Activated naive CD8-positive, alpha-beta T cell treated with anti-CD3 and anti-CD28 coated beads, Interleukin-2, amount 10 ng/mL, durations not matched to agents 7 days and 5 days (primary cell): ENCODE results near the gene CD44. TPM values are rescaled to one million over a fixed set of nuclear protein-coding genes. Genes with fewer than 3 reads are reported as not detected.

Source experiments
- ATAC-seq: fragments of 150-1000 bp; cut with Tn5 transposase; one replicate; pipeline ENCODE4 v1.10.0; 2021; ENCODE audit warnings: low read depth, moderate library complexity
- POLR2A ChIA-PET: fragments of 350-600 bp; sonication (Branson Sonifier 250); formaldehyde crosslinking; loops from one replicate; lab custom pipeline; 2021; ENCODE audit warnings: antibody characterized with exemption; lab: Charles Lee
- DNase-seq: peaks from one replicate; pipeline ENCODE4 v3.0.0; 2021
- H3K27ac Mint-ChIP-seq: one replicate; pipeline ENCODE4 v1.8.0; 2022; ENCODE audit warnings: mild to moderate bottlenecking, mixed read lengths
- H3K27me3 Mint-ChIP-seq: one replicate; pipeline ENCODE4 v1.8.0; 2022; ENCODE audit warnings: mild to moderate bottlenecking, moderate library complexity, mixed read lengths
- H3K36me3 Mint-ChIP-seq: one replicate; pipeline ENCODE4 v1.8.0; 2021; ENCODE audit warnings: mild to moderate bottlenecking, mixed read lengths
- H3K4me1 Mint-ChIP-seq: one replicate; pipeline ENCODE4 v1.8.0; 2021; ENCODE audit warnings: mixed read lengths
- H3K4me3 Mint-ChIP-seq: one replicate; pipeline ENCODE4 v1.8.0; 2022; ENCODE audit warnings: mild to moderate bottlenecking, moderate library complexity, mixed read lengths
- H3K9me3 Mint-ChIP-seq: one replicate; pipeline ENCODE4 v1.8.0; 2021; ENCODE audit warnings: mixed read lengths
- total RNA-seq, 2 experiments: library from RNA; stranded (reverse); gene quantifications; one replicate each; pipeline ENCODE4 v1.2.3, GENCODE V29; 2021

Gene CD44
- total RNA-seq, 2 experiments from 2014 or later: 551 to 555 TPM

- peaks cover 70% of the 10 kb centered on the region for H3K36me3 Mint-ChIP-seq
- H3K4me1 Mint-ChIP-seq: peaks cover 85% of the 10 kb centered on the region
- H3K4me3 Mint-ChIP-seq: peak overlapping the region; percentile 80
- POLR2A ChIA-PET: interaction anchor here (0.9 to 6.0 kb wide), 9 partner anchors 8 to 138 kb away, joined by 3 to 57 read pairs (median 7); no protein-coding TSS in a partner anchor
- H3K27me3 Mint-ChIP-seq: no peaks in the 10 kb centered on the region
- peak overlapping the region; percentile 90 for H3K27ac Mint-ChIP-seq
- H3K9me3 Mint-ChIP-seq: peaks cover 1% of the 10 kb centered on the region
- ATAC-seq: peak; percentile 24
- no peak for DNase-seq
Observed at GRCh38 chr11:35146711-35147110, 7.7 kb downstream of the CD44 start.

DNA sequence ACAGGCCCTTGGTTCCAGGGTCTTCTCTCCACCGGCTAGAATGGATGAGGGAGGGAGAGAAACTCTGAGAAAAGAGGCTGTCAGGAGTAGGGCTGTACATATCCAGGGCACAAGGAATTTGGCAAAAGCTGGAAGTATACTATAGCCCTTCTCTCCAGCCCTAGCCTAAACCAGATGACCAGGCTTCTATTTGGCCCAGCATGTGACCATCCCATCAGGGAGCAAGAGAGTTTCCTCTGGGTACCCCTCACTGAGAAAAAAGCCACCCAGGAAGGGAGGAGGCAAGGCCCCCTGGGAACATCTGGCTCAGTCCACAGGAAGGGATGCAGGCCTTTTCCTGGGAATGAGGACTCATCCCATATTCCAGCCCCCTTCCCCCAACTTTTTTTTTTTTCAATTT lies 8.3 kb downstream of the CD44 start:
- Mint-ChIP-seq H3K9me3 (peaks cover 1% of the 10 kb centered on the region), H3K27me3 (no peaks in the 10 kb centered on the region), H3K36me3 (peaks cover 73% of the 10 kb centered on the region), H3K4me1 (peaks cover 86% of the 10 kb centered on the region), H3K27ac (peak overlapping the region; percentile 90), H3K4me3 (no peak overlapping the region)
- DNase-seq: no peak
- no peak for ATAC-seq
- POLR2A ChIA-PET: interaction anchor here (1.0 to 6.0 kb wide), 9 partner anchors 8 to 138 kb away, joined by 3 to 57 read pairs (median 7); no protein-coding TSS in a partner anchor

DNA sequence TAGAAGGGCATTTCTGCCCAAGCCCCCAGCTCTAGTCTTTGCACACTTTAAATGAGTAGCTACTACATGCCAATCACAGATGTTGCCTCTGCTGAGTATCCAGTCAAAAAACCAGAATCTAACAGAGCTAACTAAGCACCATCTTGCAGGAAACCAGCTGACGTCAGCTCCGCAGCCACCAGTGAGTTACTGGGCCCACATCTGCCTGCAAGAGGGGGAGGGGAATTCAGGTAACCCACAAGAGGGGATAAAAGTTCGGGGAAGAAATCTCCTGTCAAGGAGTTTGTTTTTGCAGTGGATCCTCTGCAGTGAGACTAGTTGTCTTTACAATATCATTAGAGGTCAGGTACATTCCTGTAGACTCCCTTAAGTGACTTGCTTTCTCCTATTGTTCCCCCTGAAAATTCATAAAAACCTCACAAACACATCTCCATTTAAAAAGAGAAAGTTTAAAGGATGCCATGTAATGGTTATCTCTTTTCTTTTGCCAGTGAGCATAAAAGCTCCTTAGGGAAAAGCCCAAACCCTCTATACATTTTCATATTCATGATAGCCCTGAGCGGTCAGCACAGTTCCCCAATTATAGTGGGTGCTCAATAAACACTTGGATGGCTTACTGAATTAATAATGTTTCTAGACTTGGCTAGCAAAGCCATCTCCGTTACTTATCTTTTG lies 9.3 kb downstream of the CD44 start:
- peak overlapping the region; percentile 63 for H3K4me3 Mint-ChIP-seq
- H3K27ac Mint-ChIP-seq: peak overlapping the region; percentile 86
- POLR2A ChIA-PET: interaction anchor here (1.0 to 6.0 kb wide), 5 partner anchors 9 to 26 kb away, joined by 3 to 57 read pairs (median 10); partner anchors contain the start of gene CD44
- H3K9me3 Mint-ChIP-seq: peaks cover 4% of the 10 kb centered on the region
- H3K4me1 Mint-ChIP-seq: peaks cover 88% of the 10 kb centered on the region
- ATAC-seq: no peak
- peaks cover 81% of the 10 kb centered on the region for H3K36me3 Mint-ChIP-seq
- DNase-seq: no peak
- no peaks in the 10 kb centered on the region for H3K27me3 Mint-ChIP-seq

DNA sequence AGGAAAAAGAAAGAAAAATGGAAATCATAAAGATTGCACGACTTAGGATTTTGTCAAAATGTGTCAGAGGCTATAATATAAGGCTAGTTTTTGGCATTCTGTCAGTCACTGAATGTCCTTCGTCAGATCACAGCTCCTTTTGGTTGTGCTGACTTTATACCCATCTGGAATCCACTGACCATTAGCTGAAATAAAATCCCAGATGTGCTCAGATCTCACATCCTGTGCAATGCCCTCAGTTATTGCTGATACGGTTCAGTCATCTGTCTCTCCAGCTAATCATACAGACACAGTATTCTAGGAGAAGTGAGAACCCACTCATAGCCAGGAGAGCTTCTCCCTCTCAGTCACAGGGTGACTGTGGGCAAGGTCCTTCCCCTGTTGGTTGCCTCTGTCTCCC lies 11.5 kb downstream of the CD44 start:
- H3K27me3 Mint-ChIP-seq: no peaks in the 10 kb centered on the region
- peaks cover 86% of the 10 kb centered on the region for H3K4me1 Mint-ChIP-seq
- H3K4me3 Mint-ChIP-seq: no peak overlapping the region
- peaks cover 90% of the 10 kb centered on the region for H3K36me3 Mint-ChIP-seq
- ATAC-seq: no peak
- DNase-seq: no peak
- peaks cover 4% of the 10 kb centered on the region for H3K9me3 Mint-ChIP-seq
- POLR2A ChIA-PET: interaction anchor here (0.6 to 6.0 kb wide), 6 partner anchors 9 to 137 kb away, joined by 4 to 57 read pairs (median 5); partner anchors contain the start of gene CD44
- H3K27ac Mint-ChIP-seq: peak overlapping the region; percentile 0

DNA sequence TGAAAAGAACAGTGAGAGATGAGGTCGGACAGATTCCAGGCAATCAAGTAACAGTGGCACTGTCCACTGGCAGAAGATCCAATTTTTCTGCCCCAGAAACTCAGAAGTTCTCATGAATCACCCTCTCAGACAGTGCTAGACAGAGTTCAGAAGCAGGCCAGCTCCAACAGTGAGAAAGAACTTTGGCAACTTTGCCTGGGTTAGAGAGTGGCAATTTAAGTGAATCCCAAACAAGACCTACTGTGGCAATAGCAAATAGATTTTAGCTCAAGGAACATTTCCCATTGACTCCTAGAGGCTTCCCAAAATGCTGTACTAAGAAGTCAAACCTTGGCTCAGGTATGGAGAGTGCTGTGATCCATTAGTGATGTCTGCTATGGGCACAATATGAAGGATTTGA lies 12.3 kb downstream of the CD44 start:
- peaks cover 4% of the 10 kb centered on the region for H3K9me3 Mint-ChIP-seq
- DNase-seq (no peak), ATAC-seq (no peak)
- peaks cover 85% of the 10 kb centered on the region for H3K4me1 Mint-ChIP-seq
- peak overlapping the region; percentile 0 for H3K27ac Mint-ChIP-seq
- H3K27me3 Mint-ChIP-seq: no peaks in the 10 kb centered on the region
- peaks cover 87% of the 10 kb centered on the region for H3K36me3 Mint-ChIP-seq
- POLR2A ChIA-PET: interaction anchor here (0.9 to 1.8 kb wide), 3 partner anchors 9 to 26 kb away, joined by 4 to 5 read pairs (median 5); no protein-coding TSS in a partner anchor
- no peak overlapping the region for H3K4me3 Mint-ChIP-seq

- POLR2A ChIA-PET: interaction anchor here (1.1 to 1.8 kb wide), 3 partner anchors 8 to 25 kb away, joined by 5 to 6 read pairs (median 5); partner anchors contain the start of gene CD44
- Mint-ChIP-seq H3K27ac (peak overlapping the region; percentile 3), H3K36me3 (peaks cover 82% of the 10 kb centered on the region), H3K9me3 (peaks cover 4% of the 10 kb centered on the region), H3K4me1 (peaks cover 85% of the 10 kb centered on the region), H3K4me3 (no peak overlapping the region), H3K27me3 (no peaks in the 10 kb centered on the region)
- ATAC-seq (no peak), DNase-seq (no peak)
Observed at GRCh38 chr11:35151683-35152280, 12.8 kb downstream of the CD44 start.

GRCh38 chr11:35152575-35152974 lies 13.6 kb downstream of the CD44 start:
- H3K27me3 Mint-ChIP-seq: no peaks in the 10 kb centered on the region
- H3K4me3 Mint-ChIP-seq: peak overlapping the region; percentile 24
- peaks cover 4% of the 10 kb centered on the region for H3K9me3 Mint-ChIP-seq
- H3K4me1 Mint-ChIP-seq: peaks cover 84% of the 10 kb centered on the region
- H3K36me3 Mint-ChIP-seq: peaks cover 80% of the 10 kb centered on the region
- no peak for ATAC-seq
- no peak for DNase-seq
- POLR2A ChIA-PET: interaction anchor here (1.1 kb wide), 1 partner anchor 13 kb away, joined by 6 read pairs; the partner anchor contains the start of gene CD44
- H3K27ac Mint-ChIP-seq: peak overlapping the region; percentile 6

GRCh38 chr11:35153280-35153679 lies 14.3 kb downstream of the CD44 start:
- POLR2A ChIA-PET: no interaction called here

GRCh38 chr11:35154952-35155351 lies 16.0 kb downstream of the CD44 start:
- H3K36me3 Mint-ChIP-seq: peaks cover 58% of the 10 kb centered on the region
- H3K4me3 Mint-ChIP-seq: peak overlapping the region; percentile 14
- peaks cover 3% of the 10 kb centered on the region for H3K9me3 Mint-ChIP-seq
- no peak for ATAC-seq
- H3K27ac Mint-ChIP-seq: peak overlapping the region; percentile 53
- no peaks in the 10 kb centered on the region for H3K27me3 Mint-ChIP-seq
- POLR2A ChIA-PET: interaction anchor here (0.6 to 1.3 kb wide), 8 partner anchors 9 to 95 kb away, joined by 3 to 9 read pairs (median 3); no protein-coding TSS in a partner anchor
- H3K4me1 Mint-ChIP-seq: peaks cover 84% of the 10 kb centered on the region
- no peak for DNase-seq

More at GRCh38 chr11:35153280-35153679, 14.3 kb downstream of the CD44 start:
- no peak for DNase-seq
- H3K36me3 Mint-ChIP-seq: peaks cover 74% of the 10 kb centered on the region
- no peak for ATAC-seq
- no peak overlapping the region for H3K27ac Mint-ChIP-seq
- peaks cover 4% of the 10 kb centered on the region for H3K9me3 Mint-ChIP-seq
- no peak overlapping the region for H3K4me3 Mint-ChIP-seq
- peaks cover 84% of the 10 kb centered on the region for H3K4me1 Mint-ChIP-seq
- H3K27me3 Mint-ChIP-seq: no peaks in the 10 kb centered on the region

GRCh38 chr11:35155677-35156076 lies 16.7 kb downstream of the CD44 start:
- Mint-ChIP-seq H3K27me3 (no peaks in the 10 kb centered on the region), H3K4me1 (peaks cover 87% of the 10 kb centered on the region), H3K27ac (no peak overlapping the region), H3K9me3 (peaks cover 3% of the 10 kb centered on the region), H3K36me3 (peaks cover 53% of the 10 kb centered on the region), H3K4me3 (no peak overlapping the region)
- no peak for ATAC-seq
- DNase-seq: no peak
- POLR2A ChIA-PET: interaction anchor here (0.6 to 1.3 kb wide), 3 partner anchors 9 to 37 kb away, joined by 3 to 9 read pairs (median 4); no protein-coding TSS in a partner anchor

GRCh38 chr11:35157814-35158700 lies 19.1 kb downstream of the CD44 start:
- DNase-seq (no peak), ATAC-seq (no peak)
- Mint-ChIP-seq H3K27me3 (no peaks in the 10 kb centered on the region), H3K27ac (peak overlapping the region; percentile 54), H3K9me3 (no peaks in the 10 kb centered on the region), H3K4me1 (peaks cover 88% of the 10 kb centered on the region), H3K36me3 (peaks cover 49% of the 10 kb centered on the region), H3K4me3 (no peak overlapping the region)
- POLR2A ChIA-PET: interaction anchor here (1.0 to 11.4 kb wide), 5 partner anchors 10 to 80 kb away, joined by 3 to 186 read pairs (median 4); partner anchors contain the start of gene CD44

GRCh38 chr11:35158701-35159510 lies 19.9 kb downstream of the CD44 start:
- POLR2A ChIA-PET: interaction anchor here (1.0 to 11.4 kb wide), 8 partner anchors 8 to 240 kb away, joined by 3 to 186 read pairs (median 4); partner anchors contain the start of gene CD44
- Mint-ChIP-seq H3K27me3 (no peaks in the 10 kb centered on the region), H3K27ac (peak overlapping the region; percentile 83), H3K36me3 (peaks cover 44% of the 10 kb centered on the region), H3K4me3 (peak overlapping the region; percentile 62), H3K4me1 (peaks cover 88% of the 10 kb centered on the region), H3K9me3 (no peaks in the 10 kb centered on the region)
- no peak for DNase-seq
- ATAC-seq: no peak
